Omental fat pad (tissue), 4 donors: ENCODE measurements around the gene AKNA. TPM values are rescaled to one million over a fixed set of nuclear protein-coding genes. Genes with fewer than 3 reads are reported as not detected.

Source experiments
- ATAC-seq: fragments of 150-250 bp; one replicate; pipeline ENCODE4 v1.9.1; 2016; ENCODE audit warnings: mild to moderate bottlenecking, moderate library complexity; ENCODE audit not compliant: low FRiP score
- DNase-seq: peaks from one replicate; pipeline ENCODE4 v3.0.0-alpha.2; 2019; ENCODE audit warnings: low spot score
- CTCF ChIP-seq, 3 donors: fragments of 450-650 bp; IDR thresholded peaks; one replicate each; pipeline ENCODE4 v1.5.1; 2016 to 2017; ENCODE audit warnings: antibody characterized with exemption in 3 of 3, mild to moderate bottlenecking in 3 of 3, moderate library complexity in 2 of 3
- total RNA-seq, 4 donors: library from RNA; depleted of rRNA; stranded (reverse); fragments of >200 nt; gene quantifications; one replicate each; pipeline ENCODE4 v1.1.0, GENCODE V29; 2016

Gene AKNA
- total RNA-seq, 4 donors from 2014 or later, result 22.6 to 86.1 (median 71.5) TPM

- no peak for TF ChIP-seq CTCF (IDR thresholded peaks at IDR 0.05)
- ATAC-seq (no peak), DNase-seq (no peak)
Observed at GRCh38 chr9:114425126-114425525, 37.3 kb upstream of the AKNA start.

- ATAC-seq, result no peak
- DNase-seq, result no peak
- no peak for TF ChIP-seq CTCF (IDR thresholded peaks at IDR 0.05)
Observed at GRCh38 chr9:114424126-114424525, 36.3 kb upstream of the AKNA start.

- no peak for TF ChIP-seq CTCF (IDR thresholded peaks at IDR 0.05)
- no peak for DNase-seq
Observed at GRCh38 chr9:114423181-114423580, 35.4 kb upstream of the AKNA start.

GRCh38 chr9:114421147-114421546 is 33.4 kb upstream of the AKNA start:
- TF ChIP-seq CTCF (IDR thresholded peaks at IDR 0.05), result no peak
- DNase-seq (no peak), ATAC-seq (no peak)

More at GRCh38 chr9:114423181-114423580, 35.4 kb upstream of the AKNA start:
- no peak for ATAC-seq

- no peak for DNase-seq
- no peak for TF ChIP-seq CTCF (IDR thresholded peaks at IDR 0.05)
- no peak for ATAC-seq
Observed at GRCh38 chr9:114419796-114420195, 32.0 kb upstream of the AKNA start.

GRCh38 chr9:114418053-114418452 is 30.3 kb upstream of the AKNA start:
- ATAC-seq (no peak), DNase-seq (no peak)
- no peak for TF ChIP-seq CTCF (IDR thresholded peaks at IDR 0.05)

- ATAC-seq, result no peak
- DNase-seq, result no peak
- TF ChIP-seq CTCF (IDR thresholded peaks at IDR 0.05), result no peak
Observed at GRCh38 chr9:114417511-114417910, 29.7 kb upstream of the AKNA start.
